ENCODE measurements around the gene DDX41. TPM values are rescaled to one million over a fixed set of nuclear protein-coding genes. Genes with fewer than 3 reads are reported as not detected.

The DDX41 gene
- total RNA-seq, 4 donors from 2014 or later: 63.4 to 96.5 (median 76.2) TPM

DNA sequence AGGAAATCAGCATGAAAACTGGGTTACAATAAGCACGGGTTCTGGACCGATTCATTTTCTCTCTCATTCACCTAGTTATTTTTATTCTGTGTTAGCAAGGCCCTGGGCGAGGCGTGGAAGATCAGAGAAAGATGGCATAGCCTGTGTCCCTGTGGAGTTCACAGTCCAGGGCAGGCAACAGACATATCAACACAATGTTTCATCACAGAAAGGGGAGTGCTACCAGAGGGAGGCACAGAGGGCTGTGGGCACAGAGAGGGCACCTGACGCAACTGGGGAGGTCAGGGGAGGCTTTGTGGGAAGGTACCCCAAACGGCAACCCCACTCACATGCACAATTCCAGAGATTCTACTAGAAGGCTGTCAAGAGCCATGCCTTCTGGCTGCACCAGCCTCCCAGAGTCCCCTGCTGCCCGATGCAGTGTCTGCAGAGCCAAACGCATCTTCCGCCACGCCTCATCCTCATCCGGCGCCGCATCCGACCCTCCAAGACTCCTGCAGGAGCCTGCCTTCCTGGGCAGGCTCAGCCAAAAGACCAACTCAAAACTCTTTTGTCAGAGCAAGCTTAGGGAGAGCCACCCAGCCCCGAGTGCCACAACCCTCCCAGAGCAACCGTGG, 36.2 kb upstream of the DDX41 start:
- WGBS, 2 donors: 43 to 52% methylated on average over 9 to 16 of the region's 16 CpGs
- Histone ChIP-seq H3K27me3 (no peaks in the 10 kb centered on the region), H3K9me3 (no peaks in the 10 kb centered on the region), H3K36me3 (peaks cover 0 to 23% (median 0%) of the 10 kb centered on the region in 3 donors), H3K4me3 (peak overlapping the region; percentile 83 to 97 (median 90)), H3K27ac (peak overlapping the region; percentile 91 to 95 (median 92)), H3K4me1 (peaks cover 21 to 68% (median 24%) of the 10 kb centered on the region in 3 donors)
- intact Hi-C loops (cut with DNase I): no loop called here
- no peak for DNase-seq
- TF ChIP-seq, protein P1, sequence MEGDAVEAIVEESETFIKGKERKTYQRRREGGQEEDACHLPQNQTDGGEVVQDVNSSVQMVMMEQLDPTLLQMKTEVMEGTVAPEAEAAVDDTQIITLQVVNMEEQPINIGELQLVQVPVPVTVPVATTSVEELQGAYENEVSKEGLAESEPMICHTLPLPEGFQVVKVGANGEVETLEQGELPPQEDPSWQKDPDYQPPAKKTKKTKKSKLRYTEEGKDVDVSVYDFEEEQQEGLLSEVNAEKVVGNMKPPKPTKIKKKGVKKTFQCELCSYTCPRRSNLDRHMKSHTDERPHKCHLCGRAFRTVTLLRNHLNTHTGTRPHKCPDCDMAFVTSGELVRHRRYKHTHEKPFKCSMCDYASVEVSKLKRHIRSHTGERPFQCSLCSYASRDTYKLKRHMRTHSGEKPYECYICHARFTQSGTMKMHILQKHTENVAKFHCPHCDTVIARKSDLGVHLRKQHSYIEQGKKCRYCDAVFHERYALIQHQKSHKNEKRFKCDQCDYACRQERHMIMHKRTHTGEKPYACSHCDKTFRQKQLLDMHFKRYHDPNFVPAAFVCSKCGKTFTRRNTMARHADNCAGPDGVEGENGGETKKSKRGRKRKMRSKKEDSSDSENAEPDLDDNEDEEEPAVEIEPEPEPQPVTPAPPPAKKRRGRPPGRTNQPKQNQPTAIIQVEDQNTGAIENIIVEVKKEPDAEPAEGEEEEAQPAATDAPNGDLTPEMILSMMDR (IDR thresholded peaks at IDR 0.05): no peak
- no peak for TF ChIP-seq POLR2A (IDR thresholded peaks at IDR 0.05)

GRCh38 chr5:177550122-177550521, 33.4 kb upstream of the DDX41 start:
- H3K36me3 ChIP-seq: peaks cover 0 to 23% (median 0%) of the 10 kb centered on the region in 3 donors

DNA sequence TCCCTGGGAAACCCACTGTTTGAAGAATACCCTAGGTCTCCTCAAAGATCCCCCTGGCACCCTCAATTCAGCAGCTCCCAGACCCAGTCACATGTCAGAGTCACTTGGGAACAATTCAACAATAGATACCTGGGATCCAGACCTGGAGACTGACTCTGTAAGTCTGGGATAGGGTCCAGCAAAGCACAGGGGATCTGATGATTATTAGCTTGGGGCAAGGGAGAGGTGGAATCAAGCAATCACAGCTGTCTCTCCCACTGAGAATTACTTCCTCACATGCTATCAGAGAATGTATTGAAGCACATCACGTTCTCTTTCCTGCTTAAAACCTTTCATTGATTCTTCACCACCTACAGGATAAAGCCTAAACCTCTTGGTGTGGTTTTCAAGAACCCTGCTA, 31.7 kb upstream of the DDX41 start:
- no peaks in the 10 kb centered on the region for H3K9me3 ChIP-seq
- peaks cover 0 to 23% (median 0%) of the 10 kb centered on the region in 3 donors for H3K36me3 ChIP-seq
- TF ChIP-seq, protein P1 (IDR thresholded peaks at IDR 0.05): no peak
- TF ChIP-seq POLR2A (IDR thresholded peaks at IDR 0.05): no peak
- peak overlapping the region in 3 of 4 donors; percentile 14 to 57 (median 46) for H3K27ac ChIP-seq
- no peak overlapping the region for H3K4me3 ChIP-seq
- no peaks in the 10 kb centered on the region for H3K27me3 ChIP-seq
- WGBS, 2 donors: 29 to 55% methylated on average over 1 of the region's 1 CpG
- DNase-seq: no peak
- peaks cover 41 to 98% (median 53%) of the 10 kb centered on the region in 3 donors for H3K4me1 ChIP-seq
- intact Hi-C loops (cut with DNase I): no loop called here

More at GRCh38 chr5:177550122-177550521, 33.4 kb upstream of the DDX41 start:
- Histone ChIP-seq H3K27me3 (no peaks in the 10 kb centered on the region), H3K4me3 (no peak overlapping the region), H3K4me1 (peaks cover 40 to 91% (median 48%) of the 10 kb centered on the region in 3 donors), H3K9me3 (no peaks in the 10 kb centered on the region), H3K27ac (no peak overlapping the region)
- DNase-seq: no peak
- WGBS, 2 donors: 75 to 93% methylated on average over 1 of the region's 1 CpG
- intact Hi-C loops (cut with DNase I): no loop called here
- no peak for TF ChIP-seq POLR2A (IDR thresholded peaks at IDR 0.05)
- TF ChIP-seq, protein P1 (IDR thresholded peaks at IDR 0.05): no peak

GRCh38 chr5:177547736-177548135, 31.0 kb upstream of the DDX41 start:
- H3K4me1 ChIP-seq: peaks cover 34 to 98% (median 50%) of the 10 kb centered on the region in 3 donors
- no peaks in the 10 kb centered on the region for H3K9me3 ChIP-seq
- 61% methylated on average over 3 of the region's 3 CpGs for WGBS, 2 donors
- no peaks in the 10 kb centered on the region for H3K27me3 ChIP-seq
- peaks cover 0 to 27% (median 0%) of the 10 kb centered on the region in 3 donors for H3K36me3 ChIP-seq
- no peak overlapping the region for H3K4me3 ChIP-seq
- intact Hi-C loops (cut with DNase I): no loop called here
- H3K27ac ChIP-seq: peak overlapping the region in 3 of 4 donors; percentile 46 to 57 (median 55)
- no peak for DNase-seq
- TF ChIP-seq, protein P1 (IDR thresholded peaks at IDR 0.05): no peak
- no peak for TF ChIP-seq POLR2A (IDR thresholded peaks at IDR 0.05)

- intact Hi-C loops (cut with DNase I): no loop called here
Observed at GRCh38 chr5:177546258-177546741, 29.5 kb upstream of the DDX41 start.

More at GRCh38 chr5:177546258-177546741, 29.5 kb upstream of the DDX41 start:
- Histone ChIP-seq H3K36me3 (peaks cover 0 to 16% (median 0%) of the 10 kb centered on the region in 3 donors), H3K9me3 (no peaks in the 10 kb centered on the region), H3K4me1 (peaks cover 30 to 92% (median 50%) of the 10 kb centered on the region in 3 donors), H3K27me3 (no peaks in the 10 kb centered on the region), H3K4me3 (peak overlapping the region in 1 of 4 donors; percentile 16), H3K27ac (peak overlapping the region; percentile 73 to 94 (median 86))
- 67% methylated on average over 1 of the region's 1 CpG; no CpG with 5 or more reads in 1 of the 2 donors for WGBS, 2 donors
- TF ChIP-seq, protein P1 (IDR thresholded peaks at IDR 0.05): no peak
- TF ChIP-seq POLR2A (IDR thresholded peaks at IDR 0.05): no peak
- no peak for DNase-seq

Measured in esophagus squamous epithelium (tissue), 5 donors.